NOMO-1 treated with dmso at 0.1 percent for 144 hours (cell line): ENCODE measurements around the gene L2HGDH.
A peak's percentile ranks its signal among the peaks of the same experiment; 100 is the strongest.

Experiments
- DNase-seq: peaks from one replicate; lab custom pipeline; 2025; ENCODE audit not compliant: unreplicated experiment; lab: John Stamatoyannopoulos, UW

The L2HGDH gene

DNA sequence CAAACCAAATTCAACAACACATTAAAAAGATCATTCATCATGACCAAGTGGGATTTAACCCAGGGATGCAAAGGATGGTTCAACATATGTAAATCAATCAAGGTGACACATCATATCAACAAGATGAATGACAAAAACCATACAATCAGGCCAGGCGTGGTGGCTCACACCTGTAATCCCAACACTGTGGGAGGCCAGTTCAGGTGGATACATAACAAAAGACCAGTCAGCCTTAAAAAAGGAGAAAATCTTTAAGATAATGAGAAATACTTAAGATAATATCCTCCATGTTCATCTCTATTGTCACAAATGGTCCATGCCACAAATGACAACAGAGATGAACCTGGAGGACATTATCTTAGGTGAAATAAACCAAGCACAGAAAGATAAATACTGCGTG, 12.4 kb downstream of the L2HGDH start:
- no peak for DNase-seq

DNA sequence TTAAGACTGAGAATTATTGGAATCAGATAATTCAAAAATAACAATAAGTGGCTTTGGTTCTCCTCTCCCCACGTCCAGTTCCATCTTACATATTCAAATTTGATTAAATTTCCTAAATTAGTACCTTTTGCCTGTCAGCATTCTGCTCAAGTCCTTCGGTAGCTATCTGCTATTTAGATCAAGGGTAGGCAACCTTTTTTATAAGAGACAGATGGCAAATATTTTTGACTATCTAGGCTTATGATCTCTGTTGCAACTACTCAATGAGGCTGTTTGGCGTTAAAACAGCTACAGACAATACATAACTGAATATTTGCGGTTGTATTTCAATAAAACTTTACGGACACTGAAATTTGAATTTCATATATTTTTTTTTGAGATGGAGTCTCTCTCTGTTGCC, 21.7 kb downstream of the L2HGDH start:
- no peak for DNase-seq

DNA sequence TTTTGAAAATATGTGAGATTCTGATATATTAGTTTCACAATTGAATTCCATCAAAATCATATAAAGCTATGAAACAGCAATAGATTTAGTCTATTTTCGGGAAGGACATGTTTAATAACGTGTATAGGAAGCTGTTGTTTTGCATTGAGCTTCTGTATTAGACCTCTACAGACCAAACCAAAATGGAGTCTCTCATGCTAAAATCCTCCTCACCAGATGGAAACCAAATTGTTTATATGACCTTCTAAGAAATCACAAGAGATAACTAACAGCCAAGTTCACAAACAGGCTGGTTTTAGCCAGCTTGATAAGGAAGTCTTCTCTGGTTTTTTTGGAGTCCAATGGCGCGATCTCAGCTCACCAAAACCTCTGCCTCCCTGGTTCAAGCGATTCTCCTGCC, 23.9 kb downstream of the L2HGDH start:
- no peak for DNase-seq

DNA sequence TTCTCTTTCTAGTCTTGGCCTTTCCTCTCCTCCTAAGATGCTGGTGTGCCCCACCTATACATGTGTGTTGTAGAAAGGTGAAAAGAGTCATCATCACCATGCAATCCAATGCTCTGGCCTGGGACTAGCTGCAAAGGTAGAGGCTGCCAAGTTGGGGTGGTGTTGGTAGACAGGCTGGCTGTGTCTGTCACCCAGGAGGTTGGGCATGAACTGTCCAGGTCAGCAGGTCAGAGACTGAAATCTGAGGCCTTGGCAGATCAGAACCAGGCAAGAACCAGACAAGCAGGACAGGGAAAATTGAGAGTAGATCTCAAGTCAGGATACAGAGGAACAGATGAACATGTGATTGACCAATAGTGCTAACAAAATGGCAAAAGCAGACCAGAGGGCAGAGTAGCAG, 26.2 kb downstream of the L2HGDH start:
- DNase-seq = no peak

DNA sequence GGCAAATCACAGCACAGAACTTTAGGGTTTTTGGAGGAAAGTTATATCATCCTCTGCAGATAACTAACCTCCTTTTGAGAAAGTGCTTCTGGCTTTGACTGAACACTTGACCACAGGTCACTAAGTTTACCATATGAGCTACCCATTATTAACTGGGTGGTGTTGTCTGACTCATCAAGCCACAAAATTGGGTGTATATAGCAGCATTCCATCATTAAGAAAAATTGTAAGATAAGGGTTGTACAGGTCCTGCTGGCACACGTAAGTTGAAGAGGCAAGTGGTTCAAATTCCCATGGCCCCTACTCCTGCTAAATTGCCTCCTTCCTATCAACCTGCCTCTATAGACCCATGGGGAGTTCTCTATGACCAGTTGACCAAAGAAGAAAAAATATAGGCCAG, 39.5 kb downstream of the L2HGDH start:
- DNase-seq = no peak

DNA sequence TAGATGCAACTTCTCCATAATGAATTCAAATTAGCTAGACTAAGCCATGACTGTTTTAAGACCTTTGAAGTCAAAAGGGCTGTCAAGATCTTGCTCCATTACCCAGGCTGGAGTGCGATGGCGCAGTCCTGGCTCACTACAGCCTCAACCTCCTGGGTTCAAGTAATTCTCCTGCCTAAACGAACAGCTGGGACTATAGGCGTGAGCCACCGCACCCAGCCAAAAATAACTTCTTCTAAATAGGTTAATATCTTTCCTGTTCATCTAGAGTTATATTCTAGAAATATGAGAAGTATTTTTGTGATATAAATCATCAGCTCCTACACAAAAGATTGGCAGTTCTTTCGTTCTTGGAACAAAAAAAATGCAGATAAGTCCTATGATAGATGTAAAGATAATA, 41.1 kb downstream of the L2HGDH start:
- no peak for DNase-seq

DNA sequence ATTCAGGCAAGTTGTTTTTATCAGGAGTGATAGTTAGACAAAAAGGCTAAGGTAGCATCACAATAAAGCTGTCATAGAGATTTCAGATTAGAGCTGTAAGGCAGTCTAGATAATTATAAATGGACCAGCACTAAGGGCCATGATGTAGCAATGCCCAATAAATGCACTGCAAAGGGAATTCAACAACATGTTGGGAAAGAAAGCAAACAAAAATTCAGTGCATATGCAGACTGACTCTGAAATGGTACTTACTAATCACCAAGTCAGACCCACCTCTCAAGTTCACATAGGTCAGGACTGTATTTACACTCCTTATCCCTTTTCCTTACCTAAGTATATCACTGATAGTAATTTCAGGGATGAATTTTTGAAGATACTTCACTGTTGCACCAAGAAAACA, 47.0 kb downstream of the L2HGDH start:
- no peak for DNase-seq

DNA sequence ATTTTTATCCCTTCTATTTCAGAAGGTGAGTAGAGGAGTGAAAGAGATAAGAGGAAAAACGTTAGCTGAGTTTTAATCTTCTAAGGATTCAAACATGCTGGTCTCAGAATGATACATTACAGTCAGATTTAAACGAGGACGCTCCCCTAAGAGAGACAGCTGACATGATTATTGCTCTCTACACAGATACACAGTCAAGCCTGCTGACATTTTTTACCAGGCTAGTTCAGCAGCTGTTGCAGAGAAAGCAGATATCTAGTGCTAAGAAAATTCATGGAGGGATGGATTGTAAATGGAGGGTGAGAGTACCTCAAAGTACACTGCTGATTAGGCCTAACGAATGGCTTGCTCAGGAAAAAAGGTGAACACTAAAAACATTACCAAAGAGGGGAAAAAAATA, 48.7 kb downstream of the L2HGDH start:
- no peak for DNase-seq

DNA sequence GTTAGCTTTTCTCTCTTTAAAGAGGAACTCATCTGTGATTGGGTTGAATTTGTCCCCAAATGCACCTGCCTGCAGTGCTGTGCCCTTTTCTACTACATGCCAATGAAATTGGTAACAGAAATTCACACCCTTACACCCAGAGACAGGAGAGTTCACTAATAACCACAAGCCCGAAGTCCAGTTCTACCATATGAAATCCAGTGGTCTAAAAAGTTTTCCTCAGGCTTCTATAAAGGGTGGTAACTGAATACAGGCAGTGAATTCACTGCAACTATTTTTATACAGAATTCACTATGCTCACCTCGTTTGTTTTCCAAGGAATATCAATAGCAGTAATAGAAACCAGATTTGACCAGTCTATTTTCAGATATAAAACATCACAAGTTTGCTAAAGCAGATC, 49.2 kb downstream of the L2HGDH start:
- DNase-seq = no peak

DNA sequence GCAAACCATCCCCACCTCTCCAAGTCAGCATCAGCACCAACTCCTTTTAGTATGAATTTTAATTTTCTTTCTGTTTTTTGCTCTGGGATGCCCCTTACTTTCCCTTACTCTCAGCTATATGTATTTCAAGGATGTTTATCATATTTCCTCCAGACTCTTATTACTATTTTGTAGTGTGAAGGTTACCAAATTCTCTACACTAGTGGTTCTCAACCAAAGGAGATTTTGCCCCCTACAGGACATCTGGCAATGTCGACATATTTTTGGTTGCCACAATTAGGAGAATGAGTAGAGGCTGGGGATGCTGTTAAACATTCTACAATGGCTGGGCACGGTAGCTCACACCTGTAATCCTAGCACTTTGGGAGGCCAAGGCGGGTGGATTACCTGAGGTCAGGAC, 51.5 kb downstream of the L2HGDH start:
- DNase-seq = no peak

DNA sequence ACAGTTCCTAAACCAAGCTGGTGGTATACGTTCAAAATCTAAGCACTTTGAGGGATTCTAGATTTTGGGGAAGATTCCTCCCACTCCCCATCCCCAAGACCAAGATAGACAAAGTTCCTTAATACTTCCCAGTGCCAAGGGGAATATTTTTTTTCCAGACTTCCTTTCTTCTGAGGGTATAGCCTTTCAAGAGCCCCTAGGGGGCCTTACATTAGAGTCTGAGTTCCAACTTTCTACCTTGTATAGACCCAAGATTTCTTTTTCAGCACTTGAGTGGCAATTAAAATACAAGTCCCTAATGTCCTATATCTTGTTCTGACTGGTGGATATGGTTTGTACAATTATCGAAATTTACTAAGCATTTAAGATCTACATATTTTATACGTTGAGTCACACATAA, 52.0 kb downstream of the L2HGDH start:
- no peak for DNase-seq

DNA sequence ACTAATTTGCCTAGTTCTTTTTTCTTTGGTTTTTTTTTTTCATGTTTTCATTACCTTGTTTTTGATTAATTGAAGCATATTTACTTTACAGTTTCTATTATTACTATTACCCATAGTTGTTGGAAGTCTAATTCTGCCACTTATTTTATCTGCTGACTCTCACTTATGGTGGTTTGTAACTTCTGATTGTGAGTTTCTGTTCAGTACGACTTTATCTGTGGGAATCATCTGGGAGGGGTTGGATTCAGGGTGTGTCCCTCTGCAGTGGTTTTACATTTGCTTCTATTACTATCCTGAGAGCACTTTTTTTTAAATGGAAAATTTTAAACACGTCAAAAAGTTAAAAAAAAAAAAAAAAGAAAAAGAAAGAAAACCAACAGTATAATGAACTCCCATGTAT, 54.3 kb downstream of the L2HGDH start:
- DNase-seq = no peak

DNA sequence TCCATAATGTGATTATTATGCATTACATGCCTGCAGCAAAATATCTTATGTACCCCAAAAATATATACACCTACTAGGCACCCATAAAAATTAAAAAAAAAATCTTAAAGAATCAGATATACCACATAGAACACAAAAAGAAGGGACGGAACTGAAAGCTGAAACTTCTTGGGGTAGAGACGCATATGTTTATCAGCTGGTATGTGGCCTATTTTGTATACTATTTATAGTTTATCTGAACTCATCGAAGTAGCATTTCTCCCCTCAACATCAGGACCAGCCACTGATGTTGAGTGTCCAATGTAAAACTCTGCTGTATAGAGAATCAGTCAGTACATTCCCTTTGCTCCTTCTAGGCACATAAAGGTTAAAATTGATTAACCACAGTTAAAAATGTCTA, 57.8 kb downstream of the L2HGDH start:
- no peak for DNase-seq

DNA sequence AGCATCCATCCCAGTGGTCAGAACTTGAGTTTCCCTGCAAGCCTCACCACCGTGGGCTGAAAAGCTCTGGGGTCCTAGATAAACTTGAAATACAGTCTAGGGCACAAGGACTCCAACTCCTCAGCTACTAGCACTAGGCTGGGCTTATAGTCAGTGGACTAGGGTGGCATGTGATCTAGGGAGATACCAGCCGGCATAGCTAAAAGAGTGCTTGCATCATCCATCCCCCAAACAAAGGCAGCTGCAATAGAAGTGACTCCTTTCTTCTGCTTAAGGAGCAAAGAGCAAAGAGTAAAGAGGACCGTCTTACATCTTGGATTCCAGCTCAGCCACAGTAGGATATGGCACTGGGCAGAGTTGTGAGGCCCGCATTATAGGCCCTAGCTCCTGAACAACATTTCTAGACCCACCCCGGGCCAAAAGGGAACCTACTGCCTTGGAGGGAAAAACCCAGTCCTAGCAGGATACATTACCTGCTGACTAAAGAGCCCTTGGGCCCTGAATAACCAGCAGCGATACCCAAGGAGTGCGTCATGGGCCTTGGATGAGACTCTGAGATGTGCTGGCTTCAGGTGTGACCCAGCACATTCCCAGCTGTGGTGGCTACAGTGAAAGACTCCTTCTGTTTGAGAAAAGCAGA, 62.8 kb downstream of the L2HGDH start:
- no peak for DNase-seq

DNA sequence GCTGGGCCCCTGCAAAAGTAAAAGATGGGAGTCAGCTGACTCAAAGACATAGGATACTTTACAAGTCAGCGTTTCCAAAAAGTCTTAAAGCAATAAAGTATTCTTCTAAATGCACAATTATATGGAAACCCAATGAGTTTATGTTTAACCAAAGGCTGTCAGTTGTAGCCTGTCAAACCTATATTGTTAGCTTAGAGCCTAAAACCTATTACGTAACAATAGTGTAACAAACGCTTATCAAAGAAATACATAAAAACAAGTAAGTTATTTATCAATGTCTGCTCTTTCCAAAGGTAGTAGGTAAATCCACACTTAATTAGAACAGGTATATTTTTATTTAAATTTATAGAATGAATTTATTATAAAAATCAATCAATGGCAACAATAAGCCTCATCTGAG, 64.8 kb downstream of the L2HGDH start:
- no peak for DNase-seq

DNA sequence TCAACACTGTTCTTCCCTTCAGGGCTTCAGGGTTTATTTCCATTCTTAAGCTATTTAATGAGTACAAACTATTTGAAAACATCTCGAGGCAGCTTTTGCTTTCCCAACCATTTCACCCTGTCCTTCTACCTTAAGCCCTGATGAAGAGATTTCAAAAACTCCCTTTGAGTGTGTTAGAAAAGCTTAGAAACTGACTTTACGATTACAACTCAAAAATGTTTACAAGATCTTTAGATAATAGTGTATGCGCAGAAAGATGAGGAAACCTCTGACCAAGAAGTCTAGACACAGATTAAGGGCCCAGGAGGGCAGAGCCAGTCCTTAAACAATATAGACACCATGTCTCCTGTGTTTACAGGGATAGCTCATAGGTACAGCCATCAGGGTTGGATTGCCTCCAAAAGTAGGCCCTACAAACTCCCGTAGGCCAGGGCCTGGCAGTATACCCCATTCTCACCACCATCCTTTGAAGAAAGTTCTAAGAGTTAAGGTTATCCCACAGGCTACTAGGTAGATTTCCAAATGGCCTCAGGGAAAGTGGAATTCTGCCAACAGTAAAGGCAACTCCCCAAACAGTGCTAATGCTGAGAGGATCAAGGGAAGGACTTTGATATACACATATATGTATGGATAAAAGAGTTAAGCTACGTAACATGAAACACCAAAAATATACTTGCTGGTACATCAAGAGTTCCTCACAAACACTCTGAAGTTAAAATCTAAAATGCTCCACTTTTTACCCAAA, 69.3 kb downstream of the L2HGDH start:
- no peak for DNase-seq

DNA sequence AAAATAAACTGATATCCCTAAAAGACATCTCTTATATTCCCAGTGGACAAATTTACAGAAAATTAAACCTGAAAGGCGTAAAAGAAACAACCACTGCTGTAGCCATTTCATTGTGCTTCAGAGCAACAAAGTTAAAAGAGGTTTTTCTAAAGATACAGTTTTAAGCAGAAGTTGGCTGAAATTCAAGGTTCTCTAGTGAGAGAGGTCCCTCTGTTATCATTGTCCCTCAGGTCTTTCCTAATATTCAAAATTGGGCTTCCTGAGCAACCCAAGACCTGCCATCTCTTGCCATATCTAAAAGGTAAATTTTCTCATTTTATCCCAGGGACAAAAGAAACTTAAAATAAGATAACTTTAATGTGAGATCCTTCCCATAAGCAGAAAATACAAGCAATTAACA, 69.9 kb downstream of the L2HGDH start:
- no peak for DNase-seq

DNA sequence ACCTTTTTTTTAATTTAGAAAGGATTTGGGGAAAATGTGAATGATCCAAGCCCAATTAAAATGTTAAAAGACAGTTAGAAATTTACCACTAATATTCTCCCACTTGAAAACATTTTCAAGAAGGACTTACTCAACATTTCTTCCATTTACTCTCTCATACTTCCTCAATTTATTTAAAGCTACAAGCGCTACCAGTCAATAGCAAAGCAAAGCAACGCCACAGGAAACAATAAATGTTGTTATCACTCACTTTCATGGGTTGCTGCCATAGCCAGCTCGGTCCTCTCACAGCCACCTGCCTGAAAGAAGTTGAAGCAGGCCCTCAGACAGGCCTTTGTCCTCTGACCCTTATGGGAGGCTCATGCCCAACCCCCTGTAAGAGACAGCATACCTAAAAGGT, 74.6 kb downstream of the L2HGDH start:
- DNase-seq = peak; percentile 42

DNA sequence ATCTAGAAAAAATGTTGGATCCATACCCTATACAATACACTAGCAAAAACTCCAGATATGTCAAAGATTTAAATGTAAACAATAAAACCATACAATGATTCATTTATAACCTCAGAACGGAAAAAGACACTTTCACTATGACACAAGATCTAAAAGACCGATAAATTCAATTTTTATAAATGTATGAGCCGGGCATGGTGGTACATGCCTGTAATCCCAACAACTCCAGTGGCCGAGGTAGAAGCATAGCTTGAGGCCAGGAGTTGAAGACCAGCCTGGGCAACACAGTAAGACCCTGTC, 78.1 kb downstream of the L2HGDH start:
- DNase-seq = no peak

DNA sequence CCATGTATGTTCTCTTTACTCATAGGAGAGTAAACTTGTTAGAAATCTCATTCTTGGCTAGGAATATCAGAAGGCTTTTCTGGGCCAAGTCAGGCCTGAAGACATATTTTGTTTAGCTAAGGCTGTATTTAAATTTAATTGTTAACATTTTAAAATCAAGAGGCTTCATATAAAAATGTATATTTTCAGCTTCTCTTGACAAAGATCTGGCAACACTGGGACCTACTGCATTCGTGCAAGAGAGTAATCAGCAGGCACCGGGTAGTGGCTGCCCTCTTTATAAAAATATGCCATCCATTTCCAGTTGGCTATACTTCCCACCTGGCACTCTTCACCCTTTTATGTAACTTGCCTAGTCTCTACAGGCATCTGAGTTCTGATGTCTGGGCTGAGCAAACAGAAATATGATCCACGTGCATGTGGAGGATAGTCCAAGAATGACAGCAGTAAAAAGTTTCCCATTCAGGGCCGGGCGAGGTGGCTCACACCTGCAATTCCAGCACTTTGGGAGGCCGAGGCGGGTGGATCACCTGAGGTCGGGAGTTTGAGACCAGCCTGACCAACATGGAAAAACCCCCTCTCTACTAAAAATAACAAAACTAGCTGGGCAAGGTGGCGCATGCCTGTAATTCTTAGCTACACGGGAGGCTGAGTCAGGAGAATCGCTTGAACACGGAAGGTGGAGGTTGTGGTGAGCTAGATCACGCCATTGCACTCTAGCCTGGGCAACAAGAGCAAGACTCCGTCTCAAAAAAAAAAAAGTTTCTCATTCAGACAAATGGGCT, 78.7 kb downstream of the L2HGDH start:
- DNase-seq = no peak

DNA sequence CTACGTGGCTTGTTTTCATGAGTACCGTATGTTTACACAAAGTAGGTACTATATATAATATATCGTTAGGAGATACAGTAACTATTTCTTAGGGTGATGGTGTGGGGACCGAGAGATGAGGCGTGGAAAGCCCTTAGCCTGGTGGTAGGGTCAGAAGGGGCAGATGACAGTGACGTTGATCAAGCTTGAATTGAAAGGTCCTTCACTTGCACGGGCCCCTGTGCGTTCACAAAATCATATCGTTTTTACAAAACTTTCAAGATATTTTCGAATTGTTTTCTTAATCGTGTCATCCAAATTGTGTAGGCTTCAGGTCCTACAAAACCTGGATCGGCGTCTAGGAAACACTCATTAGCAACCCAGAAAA, 79.8 kb downstream of the L2HGDH start:
- no peak for DNase-seq

DNA sequence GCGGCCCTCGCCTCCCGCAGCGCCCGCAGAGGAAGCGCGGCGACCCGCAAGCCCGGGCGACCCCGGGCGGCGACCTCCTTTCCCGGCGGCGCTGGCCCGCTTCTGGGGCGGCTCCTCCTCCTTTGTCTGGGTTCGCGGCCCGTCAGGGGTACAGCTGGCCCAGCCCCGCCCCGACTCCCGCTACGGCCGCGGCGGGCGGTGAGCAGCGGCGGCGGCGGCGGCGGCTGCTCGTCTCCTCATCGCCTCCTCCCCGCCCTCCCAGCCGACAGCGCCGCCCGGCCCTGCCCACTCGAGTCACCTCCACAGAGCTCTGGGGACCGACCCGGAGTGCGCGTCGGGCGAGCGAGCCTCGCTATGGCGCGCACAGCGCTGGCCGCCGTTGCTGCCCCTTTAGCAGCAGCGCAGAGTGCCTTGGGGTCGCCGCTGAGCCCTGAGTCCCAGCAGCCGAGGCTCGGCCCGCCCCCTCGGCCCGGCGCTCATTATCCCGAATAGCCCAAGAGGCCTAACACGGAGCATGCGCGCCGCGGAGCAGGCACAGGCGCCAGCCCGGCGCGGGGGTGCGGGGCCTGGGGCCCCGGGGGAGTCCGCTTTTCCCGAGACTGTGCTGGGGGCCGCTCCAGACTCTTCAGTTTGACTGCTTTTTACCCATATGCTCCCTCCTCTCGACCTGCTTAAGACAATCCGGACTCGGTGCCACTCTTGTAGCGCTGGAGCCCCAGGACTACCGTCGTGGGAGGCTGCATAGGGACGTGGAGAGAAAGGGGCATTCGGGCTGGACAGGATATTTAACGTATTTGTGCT, 80.4 kb downstream of the L2HGDH start, which contains the start of gene SOS2:
TSS of gene SOS2 (minus strand) at position 104 of the 801 bp plus-strand sequence. CDS start 295 bp downstream, outside the sequence.
- peak; percentile 81 for DNase-seq
